Ishikawa (cell line): ENCODE results near the gene ELAVL1.

ENCODE experiments used
- CREB1 ChIP-seq: IDR thresholded peaks from 2 replicates; pipeline ENCODE4 v1.6.1; 2012; ENCODE audit warnings: low read depth
- EP300 ChIP-seq: IDR thresholded peaks from 2 replicates; pipeline ENCODE4 v1.6.1; 2012; ENCODE audit warnings: borderline replicate concordance
- RAD21 ChIP-seq: IDR thresholded peaks from 2 replicates; pipeline ENCODE4 v1.6.1; 2012; ENCODE audit warnings: low read depth
- YY1 ChIP-seq: IDR thresholded peaks from 2 replicates; pipeline ENCODE4 v1.6.1; 2012; ENCODE audit warnings: low read depth
- ZBTB7A ChIP-seq: IDR thresholded peaks from 2 replicates; pipeline ENCODE4 v1.6.1; 2012; ENCODE audit warnings: low read depth
- TF ChIP-seq, protein P1 (sequence below): IDR thresholded peaks from 2 replicates; pipeline ENCODE4 v1.6.1; 2012; ENCODE audit warnings: low read depth, mild to moderate bottlenecking
- TF ChIP-seq, protein P2 (sequence below): IDR thresholded peaks from 2 replicates; pipeline ENCODE4 v1.6.1; 2012

DNA sequence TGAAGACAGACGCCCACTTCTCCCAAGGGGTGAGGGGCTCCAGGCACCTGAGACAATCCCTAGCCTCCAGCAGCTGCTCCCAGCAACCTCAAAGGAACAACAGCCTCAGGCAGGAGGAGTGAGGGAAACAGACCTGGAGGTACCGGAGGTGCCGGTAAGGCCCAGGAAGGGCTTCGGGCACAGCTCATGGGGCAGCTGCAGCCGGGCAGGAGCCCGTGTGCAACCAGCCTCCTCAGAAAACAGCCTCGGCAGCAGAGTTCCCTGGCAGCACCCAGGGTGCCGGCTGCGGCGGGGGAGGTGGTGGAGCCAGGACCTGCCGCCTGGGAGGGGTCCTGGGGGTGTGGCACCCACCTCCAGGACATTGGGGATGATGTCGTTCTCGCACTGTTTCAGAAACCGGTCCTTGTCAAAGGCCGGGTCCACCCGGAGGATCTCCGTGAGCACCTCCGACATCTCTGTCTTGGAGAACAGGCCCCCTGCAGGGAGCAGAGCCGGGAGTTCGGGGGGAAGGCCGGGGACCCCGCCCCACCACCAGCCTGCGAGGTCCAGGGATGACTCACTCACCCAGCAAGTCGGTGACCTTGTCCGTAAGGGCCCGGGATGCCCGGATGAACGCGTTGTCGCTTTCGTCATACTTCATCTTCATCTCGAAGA lies 73.0 kb downstream of the ELAVL1 start:
- no peak for TF ChIP-seq EP300
- TF ChIP-seq, protein P1, sequence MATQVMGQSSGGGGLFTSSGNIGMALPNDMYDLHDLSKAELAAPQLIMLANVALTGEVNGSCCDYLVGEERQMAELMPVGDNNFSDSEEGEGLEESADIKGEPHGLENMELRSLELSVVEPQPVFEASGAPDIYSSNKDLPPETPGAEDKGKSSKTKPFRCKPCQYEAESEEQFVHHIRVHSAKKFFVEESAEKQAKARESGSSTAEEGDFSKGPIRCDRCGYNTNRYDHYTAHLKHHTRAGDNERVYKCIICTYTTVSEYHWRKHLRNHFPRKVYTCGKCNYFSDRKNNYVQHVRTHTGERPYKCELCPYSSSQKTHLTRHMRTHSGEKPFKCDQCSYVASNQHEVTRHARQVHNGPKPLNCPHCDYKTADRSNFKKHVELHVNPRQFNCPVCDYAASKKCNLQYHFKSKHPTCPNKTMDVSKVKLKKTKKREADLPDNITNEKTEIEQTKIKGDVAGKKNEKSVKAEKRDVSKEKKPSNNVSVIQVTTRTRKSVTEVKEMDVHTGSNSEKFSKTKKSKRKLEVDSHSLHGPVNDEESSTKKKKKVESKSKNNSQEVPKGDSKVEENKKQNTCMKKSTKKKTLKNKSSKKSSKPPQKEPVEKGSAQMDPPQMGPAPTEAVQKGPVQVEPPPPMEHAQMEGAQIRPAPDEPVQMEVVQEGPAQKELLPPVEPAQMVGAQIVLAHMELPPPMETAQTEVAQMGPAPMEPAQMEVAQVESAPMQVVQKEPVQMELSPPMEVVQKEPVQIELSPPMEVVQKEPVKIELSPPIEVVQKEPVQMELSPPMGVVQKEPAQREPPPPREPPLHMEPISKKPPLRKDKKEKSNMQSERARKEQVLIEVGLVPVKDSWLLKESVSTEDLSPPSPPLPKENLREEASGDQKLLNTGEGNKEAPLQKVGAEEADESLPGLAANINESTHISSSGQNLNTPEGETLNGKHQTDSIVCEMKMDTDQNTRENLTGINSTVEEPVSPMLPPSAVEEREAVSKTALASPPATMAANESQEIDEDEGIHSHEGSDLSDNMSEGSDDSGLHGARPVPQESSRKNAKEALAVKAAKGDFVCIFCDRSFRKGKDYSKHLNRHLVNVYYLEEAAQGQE = no peak
- no peak for TF ChIP-seq RAD21
- TF ChIP-seq, protein P2, sequence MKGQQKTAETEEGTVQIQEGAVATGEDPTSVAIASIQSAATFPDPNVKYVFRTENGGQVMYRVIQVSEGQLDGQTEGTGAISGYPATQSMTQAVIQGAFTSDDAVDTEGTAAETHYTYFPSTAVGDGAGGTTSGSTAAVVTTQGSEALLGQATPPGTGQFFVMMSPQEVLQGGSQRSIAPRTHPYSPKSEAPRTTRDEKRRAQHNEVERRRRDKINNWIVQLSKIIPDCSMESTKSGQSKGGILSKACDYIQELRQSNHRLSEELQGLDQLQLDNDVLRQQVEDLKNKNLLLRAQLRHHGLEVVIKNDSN = no peak
- TF ChIP-seq YY1 = no peak
- TF ChIP-seq ZBTB7A = no peak
- no peak for TF ChIP-seq CREB1
